IPS-18a (cell line): ENCODE results near the gene SLC25A5.
A peak's percentile ranks its signal among the peaks of the same experiment; 100 is the strongest.
"Not testable (repeated sequence)": the region's sequence is repeated elsewhere in the genome, so short reads cannot be mapped to it uniquely, and the experiment has no call there.

ENCODE experiments used
- H3K27ac ChIP-seq: one replicate; pipeline ENCODE4 v1.5.1; 2013; ENCODE audit warnings: low read length
- H3K27me3 ChIP-seq: one replicate; pipeline ENCODE4 v1.6.1; 2013; ENCODE audit warnings: mild to moderate bottlenecking, low read length; ENCODE audit not compliant: control insufficient read depth, insufficient read depth
- H3K36me3 ChIP-seq: one replicate; pipeline ENCODE4 v1.6.1; 2013; ENCODE audit warnings: low read depth, low read length; ENCODE audit not compliant: control insufficient read depth
- H3K4me1 ChIP-seq: one replicate; pipeline ENCODE4 v1.6.1; 2013; ENCODE audit warnings: low read depth, low read length; ENCODE audit not compliant: control insufficient read depth
- H3K4me3 ChIP-seq: one replicate; pipeline ENCODE4 v1.5.1; 2013; ENCODE audit warnings: low read length
- H3K9ac ChIP-seq: one replicate; pipeline ENCODE4 v1.6.1; 2013; ENCODE audit warnings: mild to moderate bottlenecking, low read length, moderate library complexity
- H3K9me3 ChIP-seq: one replicate; pipeline ENCODE4 v1.6.1; 2013; ENCODE audit warnings: low read depth, low read length; ENCODE audit not compliant: control insufficient read depth

The SLC25A5 gene

DNA sequence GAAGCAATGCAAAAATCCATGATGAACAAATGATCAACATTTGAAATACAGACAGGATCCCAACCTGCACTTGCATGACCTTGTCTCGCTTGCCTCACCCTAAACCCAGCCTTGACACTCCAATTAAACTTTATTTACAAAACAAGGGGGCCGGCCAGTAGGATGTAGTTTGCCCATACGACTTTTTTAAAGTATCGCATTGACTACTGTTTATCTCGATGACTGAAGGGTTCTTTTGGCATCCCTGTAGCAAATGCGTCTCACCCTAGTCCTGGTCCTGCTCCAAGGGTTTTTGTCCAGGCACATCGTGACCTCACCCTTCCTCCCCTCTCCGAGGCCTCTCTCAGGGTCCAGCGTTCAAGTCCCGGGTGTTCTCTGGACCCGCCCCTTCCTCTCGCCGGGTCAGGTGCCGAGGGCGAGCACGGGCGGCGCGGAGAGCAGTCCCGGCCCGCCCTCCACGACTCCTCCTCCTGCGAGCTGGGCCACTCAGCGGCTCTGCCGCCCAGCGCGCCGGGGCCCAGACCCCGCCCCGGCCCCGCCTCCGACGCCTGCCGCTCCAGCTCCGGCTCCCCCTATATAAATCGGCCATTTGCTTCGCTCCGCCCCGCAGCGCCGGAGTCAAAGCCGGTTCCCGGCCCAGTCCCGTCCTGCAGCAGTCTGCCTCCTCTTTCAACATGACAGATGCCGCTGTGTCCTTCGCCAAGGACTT, at the start of gene SLC25A5:
Gene SLC25A5 (plus strand): TSS at position 603 of the 709 bp plus-strand sequence. CDS start 72 bp downstream, at position 675.
- H3K9ac ChIP-seq, result peak within 1 kb of the TSS; percentile 89
- peaks cover 4% of the 10 kb centered on the region for H3K9me3 ChIP-seq
- peak within 1 kb of the TSS; percentile 81 for H3K4me3 ChIP-seq
- no peaks in the 10 kb centered on the region for H3K27me3 ChIP-seq
- H3K27ac ChIP-seq, result peak within 1 kb of the TSS; percentile 47
- H3K36me3 ChIP-seq, result peaks cover 22% of the 10 kb centered on the region
- H3K4me1 ChIP-seq, result no peaks in the 10 kb centered on the region

- Histone ChIP-seq H3K27me3 (no peaks in the 10 kb centered on the region), H3K36me3 (no peaks in the 10 kb centered on the region), H3K4me1 (no peaks in the 10 kb centered on the region), H3K9ac (no peak overlapping the region), H3K4me3 (no peak overlapping the region), H3K27ac (no peak overlapping the region), H3K9me3 (no peaks in the 10 kb centered on the region)
These were observed 49.1 kb upstream of the SLC25A5 start for GRCh38 chrX:119419146-119419545.

DNA sequence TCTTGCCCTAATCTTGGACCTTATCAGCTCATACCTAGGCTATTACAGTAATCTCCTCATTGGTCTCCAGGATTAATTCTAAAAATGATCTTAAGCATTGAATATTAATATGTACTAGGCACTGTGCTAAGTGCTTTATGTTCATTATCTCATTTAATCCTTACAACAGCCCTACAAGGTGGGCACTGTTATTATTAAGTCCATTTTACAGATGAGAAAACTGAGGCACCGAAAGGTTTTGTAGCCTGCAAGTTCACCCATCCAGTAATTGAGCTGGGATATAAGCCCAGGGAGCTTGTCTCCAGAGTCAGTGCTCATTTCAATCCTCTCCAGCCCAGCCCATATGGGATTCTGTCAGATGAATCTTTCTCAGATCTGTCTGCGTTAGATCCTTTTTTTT, 48.3 kb upstream of the SLC25A5 start:
- H3K9ac ChIP-seq, result no peak overlapping the region
- H3K27me3 ChIP-seq, result no peaks in the 10 kb centered on the region
- peaks cover under 1% of the 10 kb centered on the region for H3K9me3 ChIP-seq
- H3K4me3 ChIP-seq, result no peak overlapping the region
- H3K27ac ChIP-seq, result no peak overlapping the region
- no peaks in the 10 kb centered on the region for H3K36me3 ChIP-seq
- no peaks in the 10 kb centered on the region for H3K4me1 ChIP-seq

DNA sequence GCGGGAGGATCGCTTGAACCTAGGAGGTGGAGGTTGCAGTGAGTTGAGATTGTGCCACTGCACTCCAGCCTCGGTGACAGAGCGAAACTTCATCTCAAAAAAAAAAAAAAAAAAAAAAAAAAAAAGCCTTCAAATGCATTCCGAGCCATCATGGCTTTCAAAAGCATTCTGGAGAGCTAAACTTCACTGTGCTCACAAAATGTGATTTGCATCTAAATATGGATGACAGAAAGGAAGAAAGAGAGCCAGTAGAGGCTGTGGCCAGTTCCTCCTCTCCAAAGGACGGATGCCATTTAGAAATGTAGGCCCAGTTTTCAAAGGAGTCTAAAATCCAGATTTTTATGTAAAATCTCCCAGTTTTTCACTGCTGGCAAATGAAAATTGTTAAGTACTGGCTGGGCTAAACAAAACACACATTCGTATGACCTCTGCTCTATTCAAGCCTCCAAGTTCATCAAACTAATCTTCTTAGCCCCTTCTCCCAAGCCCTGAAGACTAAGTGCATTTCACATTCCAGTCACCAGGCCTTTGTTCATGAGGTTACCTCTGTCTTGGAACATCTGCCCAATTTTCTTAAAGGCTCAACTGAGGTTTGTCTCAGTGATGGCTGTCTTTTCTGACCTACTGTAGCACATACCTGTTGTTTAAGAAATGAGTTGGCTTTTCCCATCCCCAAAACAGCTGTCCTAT, 47.1 kb upstream of the SLC25A5 start:
- H3K4me3 ChIP-seq, result no peak overlapping the region
- no peaks in the 10 kb centered on the region for H3K36me3 ChIP-seq
- no peak overlapping the region for H3K9ac ChIP-seq
- peaks cover 7% of the 10 kb centered on the region for H3K9me3 ChIP-seq
- no peak overlapping the region for H3K27ac ChIP-seq
- H3K4me1 ChIP-seq, result no peaks in the 10 kb centered on the region
- no peaks in the 10 kb centered on the region for H3K27me3 ChIP-seq

DNA sequence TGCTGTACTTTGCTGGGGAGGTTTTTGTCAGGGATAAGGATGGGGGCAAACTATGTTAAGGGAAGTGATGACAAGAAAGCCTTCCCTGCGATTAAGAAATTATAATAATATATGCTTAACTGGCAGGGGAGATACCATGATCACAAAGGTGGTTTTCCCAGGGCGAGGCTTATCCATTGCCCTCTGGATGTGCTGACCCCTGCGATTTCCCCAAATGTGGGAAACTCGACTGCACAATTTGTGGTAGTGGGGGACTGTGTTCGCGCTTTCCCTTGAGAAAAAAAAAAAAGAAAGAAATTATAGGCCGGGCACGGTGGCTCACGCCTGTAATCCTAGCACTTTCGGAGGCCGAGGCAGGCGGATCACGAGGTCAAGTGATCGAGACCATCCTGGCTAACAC, 44.6 kb upstream of the SLC25A5 start:
- Histone ChIP-seq H3K4me3 (no peak overlapping the region), H3K4me1 (peaks cover 3% of the 10 kb centered on the region), H3K36me3 (no peaks in the 10 kb centered on the region), H3K9me3 (peaks cover 7% of the 10 kb centered on the region), H3K27me3 (no peaks in the 10 kb centered on the region), H3K9ac (no peak overlapping the region), H3K27ac (no peak overlapping the region)

DNA sequence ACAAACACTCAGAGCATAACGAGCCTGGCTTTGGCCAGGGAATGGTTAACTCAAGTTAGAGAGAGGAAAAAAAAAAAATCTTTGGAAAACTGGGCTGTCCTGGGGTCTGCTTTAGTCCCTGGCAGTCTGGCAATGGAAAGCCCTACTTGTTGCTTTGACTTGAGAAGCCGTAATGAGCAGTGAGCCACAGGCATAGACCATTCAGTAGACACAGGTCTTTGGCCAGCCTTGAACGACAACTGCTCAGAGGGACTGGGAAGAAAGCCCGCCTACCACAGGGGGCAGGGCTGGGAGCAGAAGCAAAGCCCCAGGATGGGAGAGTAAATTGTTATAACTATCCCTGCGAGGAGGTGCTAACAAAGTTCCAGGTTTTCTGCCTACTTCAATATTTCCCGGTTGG, 43.2 kb upstream of the SLC25A5 start:
- Histone ChIP-seq H3K36me3 (no peaks in the 10 kb centered on the region), H3K4me3 (no peak overlapping the region), H3K4me1 (peaks cover 3% of the 10 kb centered on the region), H3K27ac (no peak overlapping the region), H3K9ac (no peak overlapping the region), H3K27me3 (no peaks in the 10 kb centered on the region), H3K9me3 (peaks cover 12% of the 10 kb centered on the region)

GRCh38 chrX:119427024-119427794, 41.0 kb upstream of the SLC25A5 start:
- Histone ChIP-seq H3K4me3 (no peak overlapping the region), H3K27ac (no peak overlapping the region), H3K4me1 (peaks cover 3% of the 10 kb centered on the region), H3K9me3 (peaks cover 13% of the 10 kb centered on the region), H3K36me3 (no peaks in the 10 kb centered on the region), H3K9ac (no peak overlapping the region), H3K27me3 (no peaks in the 10 kb centered on the region)

GRCh38 chrX:119427795-119428185, 40.5 kb upstream of the SLC25A5 start:
- peaks cover 13% of the 10 kb centered on the region for H3K9me3 ChIP-seq
- no peak overlapping the region for H3K9ac ChIP-seq
- H3K27ac ChIP-seq, result no peak overlapping the region

GRCh38 chrX:119429471-119429870, 38.8 kb upstream of the SLC25A5 start:
- H3K27ac ChIP-seq, result no peak overlapping the region
- H3K9me3 ChIP-seq, result peaks cover 17% of the 10 kb centered on the region

More at GRCh38 chrX:119427795-119428185, 40.5 kb upstream of the SLC25A5 start:
- Histone ChIP-seq H3K27me3 (no peaks in the 10 kb centered on the region), H3K4me3 (no peak overlapping the region), H3K4me1 (peaks cover 3% of the 10 kb centered on the region), H3K36me3 (no peaks in the 10 kb centered on the region)

GRCh38 chrX:119441295-119441694, 26.9 kb upstream of the SLC25A5 start:
- H3K9me3 ChIP-seq, H3K4me1 ChIP-seq, H3K27ac ChIP-seq, H3K9ac ChIP-seq, H3K27me3 ChIP-seq, H3K36me3 ChIP-seq, H3K4me3 ChIP-seq: not testable (repeated sequence)

More at GRCh38 chrX:119429471-119429870, 38.8 kb upstream of the SLC25A5 start:
- no peak overlapping the region for H3K4me3 ChIP-seq
- no peak overlapping the region for H3K9ac ChIP-seq
- no peaks in the 10 kb centered on the region for H3K36me3 ChIP-seq
- H3K27me3 ChIP-seq, result no peaks in the 10 kb centered on the region
- peaks cover 3% of the 10 kb centered on the region for H3K4me1 ChIP-seq

DNA sequence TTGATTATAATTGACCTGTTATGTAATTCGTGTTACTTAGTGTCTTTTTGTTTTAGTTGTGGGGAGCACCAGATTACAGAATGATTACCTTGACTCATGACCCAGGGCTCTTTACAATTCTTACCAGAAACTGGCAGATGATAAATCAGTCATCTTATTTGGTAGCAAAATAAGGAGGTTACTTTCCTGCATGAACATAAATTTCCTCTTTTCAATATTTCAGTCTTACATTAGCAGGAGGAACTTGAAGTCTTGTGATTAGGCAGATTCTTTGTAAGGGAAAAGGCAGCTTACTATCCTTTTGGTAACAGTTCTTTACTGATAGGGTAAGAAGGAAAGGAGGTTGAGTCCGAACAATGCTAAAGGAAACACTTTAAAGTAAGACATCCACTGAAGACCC, 26.0 kb upstream of the SLC25A5 start:
- H3K27ac ChIP-seq, result no peak overlapping the region
- H3K4me1 ChIP-seq, result no peaks in the 10 kb centered on the region
- H3K9ac ChIP-seq, result no peak overlapping the region
- H3K27me3 ChIP-seq, result no peaks in the 10 kb centered on the region
- H3K4me3 ChIP-seq, result no peak overlapping the region
- H3K9me3 ChIP-seq, result peaks cover 5% of the 10 kb centered on the region
- no peaks in the 10 kb centered on the region for H3K36me3 ChIP-seq
